HG03045 (cell line): ENCODE results near the gene MAN2A1.
"Not testable (repeated sequence)": the region's sequence is repeated elsewhere in the genome, so short reads cannot be mapped to it uniquely, and the experiment has no call there.

Experiments
- ATAC-seq: cut with Tn5 transposase; IDR thresholded peaks from one replicate; pipeline ENCODE4 v1.9.1; 2021; ENCODE audit warnings: mild to moderate bottlenecking, moderate library complexity; ENCODE audit not compliant: unreplicated experiment

MAN2A1 gene

GRCh38 chr5:109812698-109813097, 123.0 kb downstream of the MAN2A1 start:
- ATAC-seq = no peak

- ATAC-seq = no peak
These were observed 127.0 kb downstream of the MAN2A1 start for GRCh38 chr5:109816732-109817131.

GRCh38 chr5:109819878-109820277, 130.2 kb downstream of the MAN2A1 start:
- ATAC-seq = no peak

DNA sequence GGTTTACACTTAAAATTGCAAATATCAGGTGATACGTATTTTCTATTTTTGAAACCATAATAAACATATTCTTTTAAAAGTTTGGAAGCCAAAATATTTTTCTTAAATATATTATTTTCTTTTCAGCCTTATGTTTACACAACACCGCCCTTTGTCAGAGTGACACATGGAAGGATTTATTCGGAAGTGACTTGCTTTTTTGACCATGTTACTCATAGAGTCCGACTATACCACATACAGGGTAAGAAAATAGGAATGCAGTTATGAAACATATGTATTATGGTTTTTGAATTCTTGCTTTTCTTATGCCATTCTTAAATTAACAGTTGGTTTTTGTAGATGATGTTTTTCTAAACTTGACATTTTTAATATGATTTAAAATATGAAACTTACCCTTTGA, 133.9 kb downstream of the MAN2A1 start:
- ATAC-seq = no peak

DNA sequence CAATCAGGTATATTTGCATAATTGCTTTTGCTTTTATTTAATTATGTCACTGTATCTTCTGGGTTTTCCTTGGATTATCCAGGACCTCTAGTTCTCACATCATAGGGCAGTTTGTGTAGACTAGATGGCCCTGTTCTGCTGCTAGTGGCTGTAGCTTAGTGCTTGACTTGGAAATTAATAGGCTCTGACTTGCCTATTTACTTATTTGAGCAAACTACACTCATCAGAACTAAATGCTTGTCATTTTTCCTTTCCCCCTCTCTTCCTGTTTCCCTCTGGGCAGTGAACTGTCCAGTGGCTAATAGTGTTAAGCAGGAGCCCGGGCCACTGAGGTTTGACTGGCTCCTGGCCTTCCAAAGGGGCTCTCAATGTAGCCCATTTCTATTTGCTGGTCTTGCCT, 135.7 kb downstream of the MAN2A1 start:
- ATAC-seq = no peak

GRCh38 chr5:109826426-109826825, 136.7 kb downstream of the MAN2A1 start:
- ATAC-seq = no peak

GRCh38 chr5:109829331-109829730, 139.6 kb downstream of the MAN2A1 start:
- ATAC-seq = no peak

GRCh38 chr5:109830955-109831502, 141.3 kb downstream of the MAN2A1 start:
- no peak for ATAC-seq

- ATAC-seq = not testable (repeated sequence)
These were observed 142.8 kb downstream of the MAN2A1 start for GRCh38 chr5:109832207-109833188.

DNA sequence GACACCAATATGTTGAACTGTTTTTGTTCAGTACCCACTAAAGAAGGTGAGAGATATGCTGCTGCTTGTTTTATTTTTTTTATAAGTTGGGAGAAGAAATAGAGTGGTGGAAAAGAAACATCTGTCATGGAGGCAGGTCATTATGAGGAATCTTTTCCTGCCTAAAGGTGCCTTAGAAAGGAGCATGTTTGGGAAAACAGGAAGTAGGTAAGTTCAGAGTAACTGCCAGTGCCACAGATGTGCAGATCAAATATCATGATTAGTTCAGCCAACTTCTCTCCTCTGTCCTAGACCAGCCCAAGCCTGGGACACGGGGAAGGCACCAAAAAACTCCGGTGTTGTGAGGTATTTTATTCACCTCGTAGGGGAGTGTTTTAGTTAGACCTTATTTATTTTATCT, 144.2 kb downstream of the MAN2A1 start:
- ATAC-seq = no peak

DNA sequence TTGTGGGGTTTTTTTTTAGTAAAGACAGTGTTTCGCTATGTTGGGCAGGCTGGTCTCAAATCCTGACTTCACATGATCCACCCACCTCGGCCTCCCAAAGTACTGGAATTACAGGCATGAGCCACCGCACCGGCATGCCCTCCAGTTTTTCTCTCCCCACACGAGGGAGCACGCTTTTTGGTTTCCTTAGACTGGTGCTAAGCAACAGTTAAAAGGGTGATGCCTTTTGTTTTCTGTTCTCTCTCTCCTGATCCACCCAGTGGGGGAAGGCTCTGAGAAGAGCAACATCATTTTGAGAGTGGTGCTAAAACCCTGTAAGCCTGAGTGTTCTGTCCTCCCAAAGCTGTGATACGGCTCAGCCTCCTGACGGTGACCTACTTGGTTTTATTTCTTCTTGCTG, 146.6 kb downstream of the MAN2A1 start:
- no peak for ATAC-seq

- ATAC-seq = no peak
These were observed 147.6 kb downstream of the MAN2A1 start for GRCh38 chr5:109837231-109837861.

DNA sequence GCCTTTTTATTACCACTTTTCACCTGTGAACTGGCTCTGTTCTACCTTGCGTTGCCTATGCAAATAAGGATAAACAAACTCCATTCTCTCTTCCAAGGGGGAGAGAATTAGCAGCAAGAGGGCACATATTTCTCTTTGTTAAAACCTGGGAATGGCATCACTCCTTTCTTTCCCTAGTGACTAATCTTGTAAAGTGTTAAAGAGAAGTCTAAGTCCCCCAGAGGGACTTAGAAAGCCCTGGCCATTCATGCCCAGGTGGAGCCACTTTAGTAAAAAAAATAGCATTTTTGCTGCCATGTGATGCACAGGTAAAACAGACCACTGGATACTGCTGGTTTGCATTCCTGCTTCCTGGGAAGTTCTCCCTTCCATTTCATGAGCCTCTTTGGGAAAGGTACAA, 148.4 kb downstream of the MAN2A1 start:
- ATAC-seq = no peak

GRCh38 chr5:109844148-109844547, 154.4 kb downstream of the MAN2A1 start:
- ATAC-seq = no peak

- no peak for ATAC-seq
These were observed 155.0 kb downstream of the MAN2A1 start for GRCh38 chr5:109844695-109845094.

DNA sequence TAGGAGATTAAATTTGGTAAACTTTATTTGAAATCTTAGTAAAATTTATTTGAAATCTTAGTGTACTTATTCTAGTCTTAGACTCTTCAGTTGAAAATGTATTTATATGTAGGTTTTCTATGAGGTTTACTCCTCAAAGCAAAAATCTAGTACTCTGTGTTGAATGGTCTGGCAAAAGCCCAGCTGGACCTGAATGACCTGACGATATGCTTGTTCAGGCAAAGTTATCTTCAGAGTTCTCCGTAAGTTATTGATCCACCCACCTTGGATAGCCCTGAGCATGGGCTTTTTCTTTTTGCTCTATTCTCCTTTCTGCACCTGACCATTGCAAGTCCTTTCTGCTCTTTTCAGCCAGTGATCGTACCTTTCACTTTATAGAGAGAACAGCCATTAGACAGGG, 158.4 kb downstream of the MAN2A1 start:
- no peak for ATAC-seq

DNA sequence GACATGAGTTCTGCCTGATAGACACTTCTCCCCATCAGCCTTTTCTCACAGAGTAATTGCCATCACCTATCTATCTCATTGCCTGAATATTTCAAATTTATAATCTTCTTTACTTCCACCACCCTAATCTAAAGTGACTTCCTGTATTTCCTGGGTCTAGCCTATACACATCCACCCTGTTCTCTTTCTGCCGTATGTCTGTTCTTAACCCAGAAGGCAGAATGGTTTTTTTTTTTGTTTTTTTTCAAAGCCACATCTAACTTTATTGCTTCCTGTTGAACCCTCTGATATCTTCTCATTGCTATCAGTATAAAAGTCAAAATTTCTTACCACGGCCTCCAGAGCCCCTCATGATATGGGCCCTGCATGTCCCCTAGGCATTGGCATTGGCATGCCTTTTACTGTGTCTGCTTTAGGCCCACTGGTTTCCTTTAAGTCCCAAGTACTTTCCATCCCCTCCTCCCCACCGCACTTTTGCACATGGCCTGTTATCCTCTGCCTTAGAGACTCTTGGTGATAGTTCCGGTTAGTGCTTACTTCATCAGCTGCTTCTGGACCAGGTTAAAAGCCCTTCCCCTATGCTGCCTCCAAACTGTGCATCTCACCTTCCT, 159.9 kb downstream of the MAN2A1 start:
- ATAC-seq = no peak

- ATAC-seq = no peak
These were observed 162.8 kb downstream of the MAN2A1 start for GRCh38 chr5:109852371-109853155.

- no peak for ATAC-seq
These were observed 163.7 kb downstream of the MAN2A1 start for GRCh38 chr5:109853377-109853776.

DNA sequence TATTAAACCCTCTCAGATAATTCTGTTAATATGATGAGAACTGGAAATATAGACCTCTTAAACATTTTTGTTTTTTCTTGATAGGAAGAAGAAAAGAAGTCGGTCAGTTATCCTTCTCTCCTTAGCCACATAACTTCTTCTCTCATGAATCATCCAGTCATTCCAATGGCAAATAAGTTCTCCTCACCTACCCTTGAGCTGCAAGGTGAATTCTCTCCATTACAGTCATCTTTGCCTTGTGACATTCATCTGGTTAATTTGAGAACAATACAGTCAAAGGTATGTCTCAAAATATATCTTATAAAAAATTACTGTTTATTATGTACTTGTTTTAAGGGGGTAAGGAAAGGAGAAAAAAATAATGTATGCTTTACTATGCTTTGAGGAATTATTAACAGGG, 165.3 kb downstream of the MAN2A1 start:
- no peak for ATAC-seq
